HEK293 (cell line): ENCODE measurements around the gene CEP170B.
A peak's percentile ranks its signal among the peaks of the same experiment; 100 is the strongest.

ENCODE experiments used
- CTCF ChIA-PET: fragments of 350-600 bp; formaldehyde crosslinking; extraction: SDS; loops from one replicate; lab custom pipeline; 2021; ENCODE audit warnings: antibody characterized with exemption; lab: Yijun Ruan, JAX
- POLR2A ChIA-PET: fragments of 300-600 bp; formaldehyde crosslinking; extraction: SDS; loops from one replicate; lab custom pipeline; 2020; ENCODE audit warnings: antibody characterized with exemption, inconsistent platforms; lab: Yijun Ruan, JAX
- H3K27ac ChIP-seq: fragments of 200-500 bp; sonication (Bioruptor generic); 2 replicates; pipeline ENCODE4 v1.5.1; 2014; ENCODE audit warnings: low read depth, low read length, control low read depth, inconsistent platforms; ENCODE audit errors: extremely low read depth
- H3K36me3 ChIP-seq, 2 experiments: fragments of 200-500 bp in 1 of 2; sonication (Bioruptor generic) in 1 of 2; 1 replicate in 1 of 2; 2 replicates in 1 of 2; pipeline ENCODE4 v1.5.1; 2014 to 2017; ENCODE audit warnings: inconsistent platforms in 2 of 2, low read length in 2 of 2; ENCODE audit not compliant: control insufficient read depth in 2 of 2, insufficient read depth in 1 of 2
- H3K4me1 ChIP-seq: fragments of 200-500 bp; sonication (Bioruptor generic); 2 replicates; pipeline ENCODE4 v1.5.1; 2014; ENCODE audit warnings: mild to moderate bottlenecking, low read length, inconsistent platforms; ENCODE audit not compliant: control insufficient read depth, insufficient read depth
- H3K4me3 ChIP-seq: 2 replicates; pipeline ENCODE4 v1.5.1; 2011; ENCODE audit warnings: low read depth, mild to moderate bottlenecking, control low read depth, low read length, moderate library complexity
- H3K9me3 ChIP-seq: fragments of 200-500 bp; sonication (Bioruptor generic); 2 replicates; pipeline ENCODE4 v1.5.1; 2014; ENCODE audit warnings: low read depth, low read length, inconsistent platforms; ENCODE audit not compliant: control insufficient read depth, insufficient read depth
- GLI2 ChIP-seq: fragments of 450-650 bp; formaldehyde crosslinking; IDR thresholded peaks from 2 replicates; pipeline ENCODE4; 2017; ENCODE audit warnings: missing biosample characterization, missing genetic modification characterization, low read depth, borderline replicate concordance
- GLIS2 ChIP-seq: fragments of 450-650 bp; formaldehyde crosslinking; IDR thresholded peaks from 2 replicates; pipeline ENCODE4 v1.5.1; 2016; ENCODE audit warnings: missing biosample characterization, missing genetic modification characterization
- KLF1 ChIP-seq: fragments of 450-650 bp; formaldehyde crosslinking; IDR thresholded peaks from 2 replicates; pipeline ENCODE4 v1.5.1; 2016; ENCODE audit warnings: missing biosample characterization, missing genetic modification characterization
- PATZ1 ChIP-seq: fragments of 450-650 bp; formaldehyde crosslinking; IDR thresholded peaks from 2 replicates; pipeline ENCODE4 v1.5.1; 2016; ENCODE audit warnings: missing biosample characterization, missing genetic modification characterization
- REPIN1 ChIP-seq: fragments of 450-650 bp; formaldehyde crosslinking; IDR thresholded peaks from 2 replicates; pipeline ENCODE4 v1.5.1; 2017; ENCODE audit warnings: missing biosample characterization, missing genetic modification characterization, low read depth
- SCRT1 ChIP-seq: fragments of 450-650 bp; formaldehyde crosslinking; IDR thresholded peaks from 2 replicates; pipeline ENCODE4 v1.5.1; 2016; ENCODE audit warnings: missing biosample characterization, missing genetic modification characterization, borderline replicate concordance
- SCRT2 ChIP-seq: fragments of 450-650 bp; formaldehyde crosslinking; IDR thresholded peaks from 2 replicates; pipeline ENCODE4 v1.5.1; 2016; ENCODE audit warnings: missing biosample characterization, missing genetic modification characterization
- YY1 ChIP-seq: fragments of 450-650 bp; formaldehyde crosslinking; IDR thresholded peaks from 2 replicates; pipeline ENCODE4 v1.5.1; 2018; ENCODE audit warnings: missing biosample characterization, missing genetic modification characterization
- ZFP41 ChIP-seq: fragments of 450-650 bp; formaldehyde crosslinking; IDR thresholded peaks from 2 replicates; pipeline ENCODE4 v1.5.1; 2016; ENCODE audit warnings: missing biosample characterization, missing genetic modification characterization, borderline replicate concordance
- ZIC2 ChIP-seq: fragments of 450-650 bp; formaldehyde crosslinking; IDR thresholded peaks from 2 replicates; pipeline ENCODE4 v1.5.1; 2016; ENCODE audit warnings: missing biosample characterization, missing genetic modification characterization
- ZNF138 ChIP-seq: fragments of 450-650 bp; formaldehyde crosslinking; IDR thresholded peaks from 2 replicates; pipeline ENCODE4 v1.5.1; 2016; ENCODE audit warnings: missing biosample characterization, missing genetic modification characterization, borderline replicate concordance
- ZNF140 ChIP-seq: fragments of 450-650 bp; formaldehyde crosslinking; IDR thresholded peaks from 2 replicates; pipeline ENCODE4 v1.5.1; 2016; ENCODE audit warnings: missing biosample characterization, missing genetic modification characterization
- ZNF157 ChIP-seq: fragments of 450-650 bp; formaldehyde crosslinking; IDR thresholded peaks from 2 replicates; pipeline ENCODE4 v1.5.1; 2016; ENCODE audit warnings: missing biosample characterization, missing genetic modification characterization
- ZNF248 ChIP-seq: fragments of 450-650 bp; formaldehyde crosslinking; IDR thresholded peaks from 2 replicates; pipeline ENCODE4 v1.5.1; 2017; ENCODE audit warnings: missing biosample characterization, missing genetic modification characterization
- ZNF292 ChIP-seq: fragments of 450-650 bp; formaldehyde crosslinking; IDR thresholded peaks from 2 replicates; pipeline ENCODE4 v1.5.1; 2016; ENCODE audit warnings: low read depth, missing biosample characterization, missing genetic modification characterization, borderline replicate concordance
- ZNF449 ChIP-seq: fragments of 450-650 bp; formaldehyde crosslinking; IDR thresholded peaks from 2 replicates; pipeline ENCODE4 v1.5.1; 2017; ENCODE audit warnings: missing biosample characterization, mild to moderate bottlenecking, missing genetic modification characterization, moderate library complexity
- ZNF549 ChIP-seq: fragments of 450-650 bp; IDR thresholded peaks from 2 replicates; pipeline ENCODE4 v1.5.1; 2018; ENCODE audit warnings: missing biosample characterization, missing genetic modification characterization, mild to moderate bottlenecking, inconsistent platforms, moderate library complexity
- ZNF600 ChIP-seq: fragments of 450-650 bp; formaldehyde crosslinking; IDR thresholded peaks from 2 replicates; pipeline ENCODE4 v1.5.1; 2016; ENCODE audit warnings: missing biosample characterization, missing genetic modification characterization
- ZNF692 ChIP-seq: fragments of 450-650 bp; formaldehyde crosslinking; IDR thresholded peaks from 2 replicates; pipeline ENCODE4 v1.5.1; 2016; ENCODE audit warnings: missing biosample characterization, missing genetic modification characterization
- ZNF792 ChIP-seq: fragments of 450-650 bp; formaldehyde crosslinking; IDR thresholded peaks from 2 replicates; pipeline ENCODE4 v1.5.1; 2016; ENCODE audit warnings: missing biosample characterization, missing genetic modification characterization
- ZNF843 ChIP-seq: fragments of 450-650 bp; formaldehyde crosslinking; IDR thresholded peaks from 2 replicates; pipeline ENCODE4 v1.5.1; 2016; ENCODE audit warnings: missing biosample characterization, missing genetic modification characterization
- ZSCAN18 ChIP-seq: fragments of 450-650 bp; formaldehyde crosslinking; IDR thresholded peaks from 2 replicates; pipeline ENCODE4 v1.5.1; 2016; ENCODE audit warnings: missing biosample characterization, missing genetic modification characterization

Gene CEP170B

GRCh38 chr14:104891664-104892530 is 26.8 kb downstream of the CEP170B start (continued):
- 0 out of 2 replicates have a peak, but pooled peaks have one; percentile 21 for TF ChIP-seq ZNF692 (tag by site-specific recombination)

GRCh38 chr14:104892531-104893434 is 27.7 kb downstream of the CEP170B start:
- ChIA-PET CTCF (interaction anchor here (0.5 to 0.9 kb wide), 3 partner anchors 14 to 459 kb away, joined by 3 to 4 read pairs (median 3); no protein-coding TSS in a partner anchor), POLR2A (no interaction called here)
- Histone ChIP-seq H3K9me3 (no peaks in the 10 kb centered on the region), H3K4me3 (no peak overlapping the region), H3K36me3 (peaks cover 0 to 36% of the 10 kb centered on the region in 2 experiments; a peak in 1 of 3 replicates), H3K4me1 (peaks cover 7% of the 10 kb centered on the region), H3K27ac (no peak overlapping the region)
- TF ChIP-seq ZNF248 (tag by site-specific recombination) = no peak
- TF ChIP-seq GLIS2 (tag by site-specific recombination) = peak; percentile 12; the same call in 1 of the 2 replicates
- TF ChIP-seq ZNF600 = peak; percentile 51
- no peak for TF ChIP-seq GLI2 (tag by site-specific recombination)
- 0 out of 2 replicates have a peak, but pooled peaks have one; percentile 2 for TF ChIP-seq KLF1 (tag by site-specific recombination)
- 0 out of 2 replicates have a peak, but pooled peaks have one; percentile 15 for TF ChIP-seq PATZ1

GRCh38 chr14:104893435-104894207 is 28.6 kb downstream of the CEP170B start:
- ChIA-PET CTCF (interaction anchor here (0.6 to 0.9 kb wide), 2 partner anchors 14 to 458 kb away, joined by 3 to 4 read pairs; no protein-coding TSS in a partner anchor), POLR2A (no interaction called here)
- Histone ChIP-seq H3K4me3 (no peak overlapping the region), H3K27ac (no peak overlapping the region), H3K4me1 (peaks cover 7% of the 10 kb centered on the region), H3K36me3 (peaks cover 0 to 28% of the 10 kb centered on the region in 2 experiments; a peak in 1 of 3 replicates), H3K9me3 (no peaks in the 10 kb centered on the region)
- TF ChIP-seq SCRT1 (tag by site-specific recombination) (peak; percentile 63; the same call in 1 of the 2 replicates), ZNF843 (tag by site-specific recombination) (no peak), ZNF138 (no peak), REPIN1 (tag by site-specific recombination) (no peak), ZIC2 (tag by site-specific recombination) (no peak), ZSCAN18 (tag by site-specific recombination) (no peak), ZNF449 (tag by site-specific recombination) (no peak), KLF1 (tag by site-specific recombination) (0 out of 2 replicates have a peak, but pooled peaks have one; percentile 37), YY1 (tag by site-specific recombination) (no peak), ZNF292 (tag by site-specific recombination) (no peak), ZFP41 (tag by site-specific recombination) (no peak), ZNF140 (no peak), ZNF157 (tag by site-specific recombination) (peak; percentile 60; the same call in 1 of the 2 replicates), ZNF549 (tag by site-specific recombination) (no peak), SCRT2 (tag by site-specific recombination) (peak; percentile 89), ZNF792 (tag by site-specific recombination) (no peak)
